Astrocyte (in vitro differentiated cells and primary cell): ENCODE data around the gene ASAP2. TPM values are rescaled to one million over a fixed set of nuclear protein-coding genes. Genes with fewer than 3 reads are reported as not detected.

ENCODE experiments used
- DNase-seq: peaks from one replicate; pipeline ENCODE4 v3.0.0-alpha.2; 2010; ENCODE audit warnings: low read depth
- FAIRE-seq: peaks from 2 replicates; lab custom pipeline; 2011; peaks lifted over from hg19 to GRCh38; lab: Jason Lieb, UNC
- H2AFZ ChIP-seq: 2 replicates; pipeline ENCODE4 v1.6.0; 2012; ENCODE audit warnings: low read depth, low read length, inconsistent platforms
- H3K27ac ChIP-seq: 2 replicates; pipeline ENCODE4 v1.5.1; 2011; ENCODE audit warnings: low read depth, low read length, inconsistent platforms
- H3K27me3 ChIP-seq: 2 replicates; pipeline ENCODE4 v1.6.0; 2011; ENCODE audit warnings: low read length, inconsistent platforms; ENCODE audit not compliant: insufficient read depth
- H3K36me3 ChIP-seq: 2 replicates; pipeline ENCODE4 v1.5.1; 2011; ENCODE audit warnings: low read length, inconsistent platforms; ENCODE audit not compliant: insufficient read depth
- H3K4me1 ChIP-seq: 2 replicates; pipeline ENCODE4 v1.5.1; 2011; ENCODE audit warnings: low read length, inconsistent platforms; ENCODE audit not compliant: insufficient read depth
- H3K4me2 ChIP-seq: 2 replicates; pipeline ENCODE4 v1.6.0; 2012; ENCODE audit warnings: low read length, inconsistent platforms
- H3K4me3 ChIP-seq: 2 replicates; pipeline ENCODE4 v1.5.1; 2011; ENCODE audit warnings: low read depth, mild to moderate bottlenecking, low read length, inconsistent platforms; ENCODE audit not compliant: insufficient read depth
- H3K79me2 ChIP-seq: 2 replicates; pipeline ENCODE4 v1.6.0; 2012; ENCODE audit warnings: mild to moderate bottlenecking, low read length, inconsistent platforms; ENCODE audit not compliant: insufficient read depth
- H3K9ac ChIP-seq: 2 replicates; pipeline ENCODE4 v1.6.0; 2012; ENCODE audit warnings: mild to moderate bottlenecking, low read length, inconsistent platforms
- H3K9me3 ChIP-seq: 2 replicates; pipeline ENCODE4 v1.5.1; 2012; ENCODE audit warnings: low read depth, mild to moderate bottlenecking, low read length, inconsistent platforms; ENCODE audit not compliant: insufficient read depth
- H4K20me1 ChIP-seq: 2 replicates; pipeline ENCODE4 v1.6.0; 2012; ENCODE audit warnings: low read length, inconsistent platforms; ENCODE audit not compliant: insufficient read depth
- H3K27ac Mint-ChIP-seq: one replicate; pipeline ENCODE4 v1.8.0; 2021; ENCODE audit warnings: mild to moderate bottlenecking, mixed read lengths; ENCODE audit not compliant: unreplicated experiment
- H3K27me3 Mint-ChIP-seq: one replicate; pipeline ENCODE4 v1.8.0; 2021; ENCODE audit warnings: low read depth, mixed read lengths; ENCODE audit not compliant: unreplicated experiment
- H3K36me3 Mint-ChIP-seq: one replicate; pipeline ENCODE4 v1.8.0; 2021; ENCODE audit warnings: low read depth, mixed read lengths; ENCODE audit not compliant: unreplicated experiment
- H3K4me1 Mint-ChIP-seq: one replicate; pipeline ENCODE4 v1.8.0; 2021; ENCODE audit warnings: low read depth, mixed read lengths; ENCODE audit not compliant: unreplicated experiment
- H3K4me3 Mint-ChIP-seq: one replicate; pipeline ENCODE4 v1.8.0; 2021; ENCODE audit warnings: mild to moderate bottlenecking, moderate library complexity, mixed read lengths; ENCODE audit not compliant: unreplicated experiment
- H3K9me3 Mint-ChIP-seq: one replicate; pipeline ENCODE4 v1.8.0; 2021; ENCODE audit warnings: mild to moderate bottlenecking, mixed read lengths; ENCODE audit not compliant: unreplicated experiment
- EZH2 ChIP-seq: IDR thresholded peaks from 2 replicates; pipeline ENCODE4 v1.6.1; 2012; ENCODE audit warnings: mild to moderate bottlenecking, low read length, inconsistent platforms; ENCODE audit not compliant: insufficient read depth
- total RNA-seq: library from RNA; stranded (reverse); gene quantifications from 2 replicates; pipeline ENCODE4 v1.2.1, GENCODE V29; 2021
- TF ChIP-seq, protein P1 (sequence below): IDR thresholded peaks from 2 replicates; pipeline ENCODE4 v1.5.1; 2011; ENCODE audit warnings: low read depth, mild to moderate bottlenecking, inconsistent platforms, low read length, moderate library complexity; ENCODE audit not compliant: insufficient read depth

ASAP2 gene
- total RNA-seq, 1 donor from 2014 or later: 62.6 TPM

DNA sequence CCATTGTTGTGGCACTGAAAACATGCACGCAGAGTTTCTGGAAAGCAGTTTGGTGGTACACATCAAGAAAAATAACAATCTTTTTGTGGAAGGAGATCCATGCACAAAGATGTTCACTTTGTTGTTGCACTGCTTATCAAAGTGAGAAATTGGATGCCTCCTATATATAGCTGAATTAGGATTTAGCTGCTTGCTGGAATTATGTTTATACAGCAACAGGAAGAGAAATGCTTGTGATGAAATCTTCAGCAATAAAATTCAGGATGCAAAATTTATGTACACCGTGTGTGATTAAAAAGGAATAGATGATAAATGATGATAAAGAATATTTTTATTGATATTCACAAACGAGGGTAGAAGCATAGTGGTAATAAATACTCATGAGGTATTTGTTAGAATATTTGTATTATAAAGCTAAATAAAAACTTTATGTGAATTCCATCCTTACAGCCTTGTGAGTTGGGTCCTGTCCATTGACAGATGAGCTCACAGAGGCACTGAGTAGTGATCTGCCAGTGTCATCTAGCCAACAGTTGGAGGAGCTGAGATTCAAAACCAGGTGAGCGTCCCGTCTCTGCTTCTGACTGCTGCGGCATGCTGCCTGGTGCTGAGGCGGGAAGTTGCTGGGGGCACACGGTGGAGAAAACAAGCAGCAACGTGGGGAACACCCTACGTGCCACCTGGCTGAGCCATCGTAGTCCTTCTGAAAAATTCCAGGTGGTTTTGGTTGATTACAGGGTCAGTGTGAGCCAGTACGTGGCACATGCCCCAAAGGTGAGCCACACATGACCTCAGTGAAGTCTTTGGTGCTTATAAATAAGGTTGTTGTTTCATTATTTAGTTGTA lies 80.2 kb downstream of the ASAP2 start:
- Mint-ChIP-seq H3K4me1 (peaks cover 62% of the 10 kb centered on the region), H3K27ac (peak overlapping the region; percentile 98), H3K9me3 (peaks cover 3% of the 10 kb centered on the region), H3K27me3 (no peaks in the 10 kb centered on the region), H3K36me3 (peaks cover 21% of the 10 kb centered on the region), H3K4me3 (peak overlapping the region; percentile 71)
- peaks cover 4% of the 10 kb centered on the region for H4K20me1 ChIP-seq
- H3K4me2 ChIP-seq: peak overlapping the region; percentile 72
- H3K79me2 ChIP-seq: peaks cover 54% of the 10 kb centered on the region
- TF ChIP-seq EZH2: no peak
- TF ChIP-seq, protein P1, sequence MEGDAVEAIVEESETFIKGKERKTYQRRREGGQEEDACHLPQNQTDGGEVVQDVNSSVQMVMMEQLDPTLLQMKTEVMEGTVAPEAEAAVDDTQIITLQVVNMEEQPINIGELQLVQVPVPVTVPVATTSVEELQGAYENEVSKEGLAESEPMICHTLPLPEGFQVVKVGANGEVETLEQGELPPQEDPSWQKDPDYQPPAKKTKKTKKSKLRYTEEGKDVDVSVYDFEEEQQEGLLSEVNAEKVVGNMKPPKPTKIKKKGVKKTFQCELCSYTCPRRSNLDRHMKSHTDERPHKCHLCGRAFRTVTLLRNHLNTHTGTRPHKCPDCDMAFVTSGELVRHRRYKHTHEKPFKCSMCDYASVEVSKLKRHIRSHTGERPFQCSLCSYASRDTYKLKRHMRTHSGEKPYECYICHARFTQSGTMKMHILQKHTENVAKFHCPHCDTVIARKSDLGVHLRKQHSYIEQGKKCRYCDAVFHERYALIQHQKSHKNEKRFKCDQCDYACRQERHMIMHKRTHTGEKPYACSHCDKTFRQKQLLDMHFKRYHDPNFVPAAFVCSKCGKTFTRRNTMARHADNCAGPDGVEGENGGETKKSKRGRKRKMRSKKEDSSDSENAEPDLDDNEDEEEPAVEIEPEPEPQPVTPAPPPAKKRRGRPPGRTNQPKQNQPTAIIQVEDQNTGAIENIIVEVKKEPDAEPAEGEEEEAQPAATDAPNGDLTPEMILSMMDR: no peak
- H3K9ac ChIP-seq: peak overlapping the region; percentile 67
- H3K27ac ChIP-seq: peak overlapping the region; percentile 93
- peaks cover 41% of the 10 kb centered on the region for H3K4me1 ChIP-seq
- no peak for FAIRE-seq
- no peak overlapping the region for H3K4me3 ChIP-seq
- no peaks in the 10 kb centered on the region for H3K9me3 ChIP-seq
- H3K27me3 ChIP-seq: no peaks in the 10 kb centered on the region
- H2AFZ ChIP-seq: no peak overlapping the region
- peaks cover 15% of the 10 kb centered on the region for H3K36me3 ChIP-seq
- no peak for DNase-seq

DNA sequence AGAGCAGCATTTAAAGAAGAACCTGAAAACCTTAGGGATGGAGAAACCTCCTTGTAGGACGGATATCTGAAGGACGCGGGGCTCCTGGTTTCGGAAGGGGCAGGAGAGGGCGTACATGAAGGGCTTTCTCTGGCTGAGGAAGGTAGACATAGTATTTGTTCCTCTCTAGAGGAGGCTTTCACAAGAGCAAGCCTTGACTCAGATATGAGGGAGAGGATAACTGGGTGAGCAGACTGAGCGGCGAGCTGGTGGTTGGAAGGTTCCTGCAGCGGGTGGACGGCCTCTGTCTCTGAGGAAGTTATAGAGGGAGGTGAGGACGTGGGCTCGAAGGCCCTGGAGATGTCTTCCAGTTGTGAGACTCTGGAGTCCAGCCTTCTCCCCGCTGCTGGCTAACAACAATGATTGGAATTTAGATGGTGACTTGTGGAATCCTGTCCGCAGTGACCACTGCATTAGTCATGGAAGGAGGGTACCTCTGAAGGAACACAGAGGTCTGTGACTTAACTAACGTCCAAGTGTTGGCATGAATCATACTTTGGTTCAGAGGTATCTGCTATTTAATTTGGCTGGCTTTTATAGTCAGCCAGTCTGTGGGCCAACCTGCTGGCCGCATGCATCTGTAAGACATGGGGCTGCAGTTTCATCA lies 80.9 kb downstream of the ASAP2 start:
- peak overlapping the region; percentile 73 for H3K4me3 Mint-ChIP-seq
- Histone ChIP-seq H3K79me2 (peaks cover 55% of the 10 kb centered on the region), H3K4me1 (peaks cover 41% of the 10 kb centered on the region), H3K9ac (peak overlapping the region; percentile 72), H4K20me1 (peaks cover 7% of the 10 kb centered on the region), H3K4me3 (no peak overlapping the region), H3K27ac (peak overlapping the region; percentile 93), H3K36me3 (peaks cover 9% of the 10 kb centered on the region), H2AFZ (no peak overlapping the region), H3K27me3 (no peaks in the 10 kb centered on the region), H3K9me3 (no peaks in the 10 kb centered on the region), H3K4me2 (peak overlapping the region; percentile 74)
- H3K27ac Mint-ChIP-seq: peak overlapping the region; percentile 98
- H3K4me1 Mint-ChIP-seq: peaks cover 57% of the 10 kb centered on the region
- H3K36me3 Mint-ChIP-seq: peaks cover 16% of the 10 kb centered on the region
- FAIRE-seq (peak; percentile 95), DNase-seq (peak; percentile 100)
- no peak for TF ChIP-seq EZH2
- TF ChIP-seq, protein P1: no peak
- H3K27me3 Mint-ChIP-seq: no peaks in the 10 kb centered on the region
- peaks cover 3% of the 10 kb centered on the region for H3K9me3 Mint-ChIP-seq
